NCI-H1048 (cell line): Measurements from ENCODE around the gene UNCX.

Source experiments
- DNase-seq: peaks from one replicate; lab custom pipeline; 2025; lab: John Stamatoyannopoulos, UW

UNCX gene

GRCh38 chr7:1218541-1219165, 14.0 kb upstream of the UNCX start:
- no peak for DNase-seq

DNA sequence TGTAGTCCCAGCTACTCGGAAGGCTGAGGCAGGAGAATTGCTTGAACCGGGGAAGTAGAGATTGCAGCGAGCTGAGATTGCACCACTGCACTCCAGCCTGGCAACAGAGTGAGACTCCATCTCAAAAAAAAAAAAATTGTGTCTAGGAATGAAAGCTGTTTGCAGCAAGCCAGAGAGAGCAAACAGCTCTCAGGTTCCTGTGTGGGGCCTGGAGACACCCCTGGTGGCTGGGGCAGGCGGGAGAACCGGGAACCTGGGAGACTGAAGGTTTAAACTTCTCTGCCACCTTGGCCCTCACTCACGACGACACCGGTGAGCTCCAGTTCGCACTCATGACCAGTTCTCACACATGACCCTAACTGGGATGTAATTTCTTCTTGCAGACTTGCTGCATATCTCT, 13.2 kb upstream of the UNCX start:
- DNase-seq, result no peak

GRCh38 chr7:1220000-1220726, 12.5 kb upstream of the UNCX start:
- no peak for DNase-seq

DNA sequence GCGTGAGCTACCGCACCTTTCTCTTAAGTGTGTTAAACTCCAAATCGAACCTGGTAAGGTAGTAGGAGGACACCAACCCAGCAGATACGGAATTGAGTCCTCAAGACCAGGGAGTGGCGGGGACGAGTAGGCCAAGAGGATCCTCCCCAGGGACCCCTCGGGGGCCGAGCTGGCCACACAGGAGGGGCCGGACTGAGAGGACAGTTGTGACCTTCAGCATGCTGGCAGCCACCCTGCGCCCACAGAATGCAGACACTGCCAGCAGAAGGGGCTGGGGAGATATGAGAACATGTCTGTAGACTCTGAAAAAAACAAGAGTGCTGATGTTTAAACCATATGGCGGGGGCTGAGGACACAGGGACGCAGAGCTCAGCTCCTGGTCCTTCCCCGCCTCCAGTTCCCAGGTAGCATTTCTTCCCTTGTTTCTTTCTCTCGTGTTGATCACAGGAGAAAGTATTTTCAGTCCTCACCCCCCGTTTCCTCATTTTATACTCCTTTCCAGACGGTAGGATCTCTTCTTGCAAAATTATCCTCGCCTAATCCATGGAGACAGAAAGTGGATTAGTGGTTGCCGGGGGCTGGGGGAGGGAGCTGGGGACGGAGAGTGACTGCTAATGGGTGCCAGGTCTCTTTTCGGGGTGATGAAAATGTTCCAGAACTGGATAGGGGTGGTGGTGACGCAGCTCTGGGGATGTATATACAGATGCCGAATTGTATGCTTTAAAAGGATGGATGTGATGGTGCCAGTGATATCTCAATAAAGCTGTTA, 11.5 kb upstream of the UNCX start:
- DNase-seq, result no peak

GRCh38 chr7:1223196-1223981, 9.3 kb upstream of the UNCX start:
- DNase-seq, result no peak

DNA sequence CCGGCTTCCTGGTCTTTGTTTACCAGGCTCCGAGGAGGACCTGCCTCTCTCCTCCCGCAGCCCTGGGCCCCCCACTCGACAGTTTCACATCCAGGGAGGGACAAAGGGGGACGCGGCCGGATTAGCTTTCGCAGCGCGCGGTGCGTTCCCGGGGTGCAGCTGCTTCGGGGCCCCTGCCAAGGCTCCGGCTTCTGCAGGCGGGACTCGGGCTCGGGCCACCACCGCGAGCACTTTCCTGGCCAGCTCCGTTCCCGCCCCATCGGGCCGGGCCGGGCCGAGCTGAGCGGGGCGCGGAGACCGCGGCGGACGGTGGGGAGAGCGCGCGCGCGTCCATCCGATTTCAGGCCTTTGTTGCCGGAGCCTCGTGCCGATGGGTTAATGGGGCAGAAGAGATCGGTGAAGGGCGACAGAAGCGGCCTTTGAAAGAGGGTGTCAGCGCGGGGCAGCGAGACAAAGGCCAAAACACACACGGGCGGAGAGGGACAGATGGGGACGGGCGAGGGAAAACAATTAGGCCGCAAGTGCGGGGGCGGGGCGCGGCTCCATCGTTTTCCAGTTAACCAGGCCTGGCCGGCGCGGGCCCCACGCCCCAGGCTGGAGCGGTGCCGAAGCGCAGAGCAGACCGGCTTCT, 8.5 kb upstream of the UNCX start:
- no peak for DNase-seq

- no peak for DNase-seq
These were observed 7.6 kb upstream of the UNCX start for GRCh38 chr7:1225030-1225429.

DNA sequence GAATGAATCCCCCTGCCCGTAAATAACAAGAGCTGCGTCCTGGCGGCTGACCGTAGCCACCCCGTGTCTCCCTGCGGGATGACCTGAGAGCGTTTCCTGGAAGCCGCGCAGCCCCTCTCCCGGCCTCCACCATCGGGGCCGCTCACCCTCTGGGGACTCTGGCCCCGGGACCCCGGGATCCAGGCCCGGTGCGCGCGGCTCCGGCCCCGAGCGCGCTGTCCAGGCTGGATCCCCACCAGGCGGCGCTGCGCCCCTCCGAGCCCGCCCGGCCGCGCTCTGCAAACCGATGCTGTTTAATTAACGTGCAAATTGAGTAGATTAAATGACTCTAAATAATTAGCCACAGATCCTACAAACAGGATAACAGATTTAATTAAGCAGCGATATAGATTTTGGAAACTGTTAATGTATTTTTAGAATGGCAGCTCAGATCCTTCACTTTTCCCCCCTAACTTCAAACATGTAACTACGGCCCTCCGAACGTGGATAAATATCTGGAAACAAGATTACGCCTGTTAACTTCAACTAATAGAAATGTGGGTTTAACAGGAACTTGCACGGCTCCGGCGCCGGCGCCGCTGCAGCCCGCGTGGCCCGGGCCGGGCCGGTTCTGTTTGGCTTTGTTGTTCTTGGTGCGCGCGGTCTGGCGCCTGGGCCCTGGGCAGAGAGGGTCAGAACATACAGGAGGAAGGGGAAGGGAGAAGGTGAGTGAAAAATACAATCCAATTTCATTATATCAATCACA, 7.1 kb upstream of the UNCX start:
- no peak for DNase-seq

- DNase-seq, result no peak
These were observed 6.3 kb upstream of the UNCX start for GRCh38 chr7:1226186-1226901.

DNA sequence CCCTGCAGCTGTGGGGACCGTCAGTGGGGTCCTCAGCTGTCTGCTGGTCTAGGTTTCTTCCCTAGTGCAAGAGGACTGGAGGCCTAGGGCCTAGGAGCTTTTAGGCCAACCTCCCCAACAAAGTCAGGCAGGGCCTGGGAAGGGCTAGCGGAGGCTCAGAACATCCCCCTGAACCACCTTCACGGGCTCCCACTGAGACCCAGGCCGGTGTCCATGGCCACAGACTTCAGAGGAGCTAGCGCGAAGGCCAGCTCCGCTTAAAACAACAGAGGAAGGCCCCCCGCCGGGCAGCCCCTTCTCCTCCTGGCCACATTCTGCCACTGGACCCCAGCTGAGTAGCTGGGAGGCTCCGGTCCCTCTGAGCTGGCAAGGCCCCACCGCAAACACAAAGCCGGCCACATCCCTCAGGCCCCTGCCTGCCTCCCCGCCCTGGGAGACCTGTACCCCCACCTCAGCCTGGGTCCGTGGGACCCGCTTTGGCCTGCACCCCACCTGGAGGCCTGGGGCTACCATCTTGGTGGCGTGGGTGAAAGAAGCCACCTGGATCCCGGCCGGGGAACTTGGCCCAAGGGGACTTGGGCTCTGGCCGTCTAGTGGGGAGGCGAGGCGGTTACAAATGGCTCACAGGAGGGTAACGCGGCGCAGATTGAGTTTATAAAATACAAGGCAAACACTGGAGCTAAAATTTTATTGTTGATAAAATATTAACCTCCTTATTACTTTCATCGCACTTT, 5.4 kb upstream of the UNCX start:
- DNase-seq, result no peak

DNA sequence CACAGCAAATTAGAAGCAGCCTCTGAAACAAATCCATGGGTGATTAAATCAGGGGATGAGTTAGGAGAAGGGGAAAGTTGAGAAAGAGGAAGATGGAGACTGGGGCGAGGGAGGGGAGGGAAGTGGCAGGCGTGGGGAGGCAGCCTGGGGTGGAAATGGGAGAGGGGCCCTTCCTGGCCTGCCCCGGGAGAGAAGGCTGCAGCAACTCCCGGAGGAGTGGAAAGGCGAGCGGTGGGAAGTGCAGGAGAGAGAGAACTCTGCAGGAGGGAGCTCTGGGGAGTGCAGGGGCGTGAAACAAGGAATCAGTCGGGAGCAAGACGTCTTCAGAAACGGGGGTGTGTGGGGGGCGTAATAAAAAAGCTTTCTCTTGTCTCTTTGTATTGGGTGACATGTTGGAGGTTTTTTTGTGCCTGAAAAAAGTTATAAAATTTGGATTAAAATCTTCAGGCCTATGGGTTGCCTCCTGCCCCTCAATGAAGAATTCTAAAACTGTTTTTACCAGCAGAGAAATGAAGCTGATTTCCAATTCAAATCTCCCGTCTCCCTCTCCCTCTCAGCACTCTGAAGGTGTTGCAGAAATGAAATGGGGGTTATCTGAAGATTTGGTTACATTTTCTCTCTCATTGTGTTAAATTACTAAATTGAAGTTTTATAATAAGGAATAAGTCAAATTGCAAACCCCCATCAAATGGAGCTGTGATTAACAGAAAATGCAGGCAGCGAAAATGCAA, 4.7 kb upstream of the UNCX start:
- no peak for DNase-seq

DNA sequence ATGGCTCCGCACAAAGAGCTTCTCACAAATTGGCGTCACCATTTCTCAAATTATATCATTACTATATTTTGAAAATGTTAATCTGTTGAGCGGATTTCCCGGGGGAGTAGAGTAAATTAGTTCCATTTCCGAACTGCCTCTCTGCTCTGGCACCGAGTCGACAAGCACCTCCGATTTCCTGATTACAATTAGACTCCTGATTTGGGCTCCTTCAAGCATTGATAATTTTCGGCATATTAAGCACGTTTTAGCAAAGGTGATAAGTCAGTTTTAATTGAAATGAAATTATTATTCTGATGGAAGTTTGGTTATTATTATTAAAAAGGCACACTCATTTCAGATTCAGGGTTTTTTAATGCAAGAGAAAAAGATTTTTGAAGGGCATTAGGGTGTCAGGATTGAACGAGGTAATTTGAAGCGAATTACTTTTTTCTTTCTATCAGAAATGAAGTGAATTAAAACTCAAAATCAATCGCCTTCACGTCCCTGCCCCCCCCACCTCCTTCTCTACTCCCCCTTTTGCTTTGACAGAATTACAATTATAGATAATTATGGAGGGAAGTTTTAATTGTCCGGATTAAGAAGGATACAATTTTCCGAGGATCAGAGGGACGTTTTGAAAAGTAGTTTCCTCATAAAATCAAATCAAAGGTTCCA, 4.0 kb upstream of the UNCX start:
- DNase-seq, result no peak

GRCh38 chr7:1229202-1229947, 3.3 kb upstream of the UNCX start:
- no peak for DNase-seq

DNA sequence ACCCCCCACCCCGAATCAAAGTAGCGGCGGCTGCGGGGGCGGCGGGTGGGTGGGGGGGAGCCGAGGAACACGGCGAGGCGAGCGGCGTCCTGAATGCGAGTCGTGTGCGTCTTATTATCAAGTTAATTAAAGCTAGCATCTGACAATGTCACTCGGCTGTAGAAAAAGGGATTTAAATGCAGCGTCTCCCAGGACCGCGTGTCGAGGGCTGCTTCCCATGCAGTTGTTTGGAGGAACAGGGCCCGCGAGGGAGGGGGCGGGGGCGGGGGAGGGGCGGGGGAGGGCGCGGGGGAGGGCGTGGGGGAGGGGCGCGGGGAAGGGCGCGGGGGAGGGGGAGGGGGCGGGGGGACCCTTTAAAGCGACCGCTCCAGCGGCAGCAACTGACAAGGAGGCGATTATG, 2.7 kb upstream of the UNCX start:
- no peak for DNase-seq

DNA sequence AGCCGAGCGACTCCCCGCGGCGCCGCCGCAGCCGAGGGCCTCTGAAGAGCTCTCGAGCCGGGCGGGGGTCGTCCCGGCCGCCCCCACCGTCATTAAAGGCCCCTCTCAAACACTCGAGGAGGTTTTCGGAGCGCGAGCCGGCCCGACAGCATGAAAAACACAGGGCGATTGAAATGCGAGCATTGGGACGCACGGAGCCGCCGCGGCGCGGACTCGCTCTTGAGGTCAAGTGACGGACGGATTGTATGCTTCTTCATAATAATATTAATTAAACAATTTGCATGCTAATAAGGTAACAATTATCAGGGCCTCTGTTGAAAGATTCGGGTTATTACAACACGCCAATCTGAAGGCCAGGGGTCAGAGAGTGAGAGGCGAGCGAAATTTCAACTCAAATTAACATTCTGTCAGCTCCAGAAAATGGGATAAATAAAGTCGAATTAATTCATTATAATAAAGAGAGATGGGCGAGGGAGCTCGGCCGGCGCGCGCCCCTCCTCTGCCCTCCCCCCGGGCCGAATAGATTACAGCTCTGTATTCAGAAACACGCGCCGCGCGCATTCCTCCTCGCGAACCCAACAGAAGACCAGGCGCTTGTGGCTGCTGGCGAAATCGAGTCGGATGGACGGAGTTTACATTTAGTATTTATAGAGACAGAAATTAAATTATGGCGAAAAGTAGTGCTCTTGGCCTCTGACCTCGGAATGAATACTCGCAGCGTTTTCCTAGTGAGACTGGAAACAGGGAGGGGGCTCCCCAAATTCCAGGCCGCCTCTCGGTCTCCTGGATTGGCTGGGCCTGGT, 2.1 kb upstream of the UNCX start:
- DNase-seq, result no peak

GRCh38 chr7:1231214-1232102, 1.2 kb upstream of the UNCX start:
- no peak for DNase-seq
